ENCODE results near the gene ZNF697. TPM values are rescaled to one million over a fixed set of nuclear protein-coding genes. Genes with fewer than 3 reads are reported as not detected.

Gene ZNF697
- total RNA-seq, 1 donor from 2014 or later = 8.3 TPM

DNA sequence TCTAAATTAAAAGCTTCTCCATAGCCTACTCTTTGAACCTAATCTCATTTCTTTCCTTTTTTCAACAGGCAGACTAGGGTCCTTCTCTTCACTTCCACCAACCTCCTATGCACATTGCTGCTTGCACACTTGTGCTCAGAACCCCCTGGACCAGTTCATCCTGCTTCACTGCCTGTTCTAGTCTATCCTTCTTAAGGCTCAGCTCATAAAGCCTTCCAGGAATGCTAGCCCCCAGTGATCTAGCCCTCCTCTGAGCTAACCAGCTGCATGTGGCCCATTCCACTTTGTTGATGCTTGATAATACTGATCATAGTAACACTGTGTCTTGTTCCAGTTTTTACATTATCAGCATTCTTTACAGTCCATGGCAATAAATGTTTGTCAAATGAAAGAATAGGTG, 40.7 kb upstream of the ZNF697 start:
- H3K27ac ChIP-seq = no peak overlapping the region
- peaks cover 23% of the 10 kb centered on the region for H3K4me1 ChIP-seq
- H3K4me1 Mint-ChIP-seq = peaks cover 3% of the 10 kb centered on the region
- H3K9me3 ChIP-seq (ENCODE audit: low read depth) = no peaks in the 10 kb centered on the region
- no peak overlapping the region for H3K9ac ChIP-seq
- no peaks in the 10 kb centered on the region for H3K27me3 Mint-ChIP-seq (ENCODE audit: insufficient read depth, low read depth)
- peaks cover 12% of the 10 kb centered on the region for H3K9me3 Mint-ChIP-seq
- H3K79me2 ChIP-seq (ENCODE audit: low read depth) = no peaks in the 10 kb centered on the region
- no peaks in the 10 kb centered on the region for H3K27me3 ChIP-seq
- H3K27ac Mint-ChIP-seq = no peak overlapping the region
- H3K4me3 ChIP-seq = no peak overlapping the region
- no peak overlapping the region for H2AFZ ChIP-seq (replicated peaks)
- no peak overlapping the region for H3K4me2 ChIP-seq
- no peak overlapping the region for H3K4me3 Mint-ChIP-seq
- no peaks in the 10 kb centered on the region for H3K36me3 ChIP-seq
- H3F3A ChIP-seq (ENCODE audit: low read depth) = no peaks in the 10 kb centered on the region
- peak; percentile 18 for DNase-seq (ENCODE audit: low spot score)
- TF ChIP-seq EZH2 (IDR thresholded peaks at IDR 0.05) (no peak), CTCF (IDR thresholded peaks at IDR 0.05) (no peak), EZH2phosphoT487 (IDR thresholded peaks at IDR 0.05) (no peak)
- H3K36me3 Mint-ChIP-seq = no peaks in the 10 kb centered on the region
- no peaks in the 10 kb centered on the region for H4K20me1 ChIP-seq (ENCODE audit: low read depth)

- no peaks in the 10 kb centered on the region for H3K36me3 ChIP-seq
- Mint-ChIP-seq H3K4me1 (peaks cover 3% of the 10 kb centered on the region), H3K27ac (no peak overlapping the region), H3K4me3 (no peak overlapping the region), H3K36me3 (no peaks in the 10 kb centered on the region), H3K9me3 (peaks cover 8% of the 10 kb centered on the region), H3K27me3 (ENCODE audit: insufficient read depth, low read depth) (no peaks in the 10 kb centered on the region)
- peak overlapping the region; percentile 29 for H2AFZ ChIP-seq (replicated peaks)
- TF ChIP-seq EZH2phosphoT487 (IDR thresholded peaks at IDR 0.05) (no peak), EZH2 (IDR thresholded peaks at IDR 0.05) (no peak), CTCF (IDR thresholded peaks at IDR 0.05) (no peak)
- H3K4me2 ChIP-seq = no peak overlapping the region
- no peak overlapping the region for H3K9ac ChIP-seq
- DNase-seq (ENCODE audit: low spot score) = no peak
- H3K27me3 ChIP-seq = no peaks in the 10 kb centered on the region
- no peak overlapping the region for H3K4me3 ChIP-seq
- peaks cover 23% of the 10 kb centered on the region for H3K4me1 ChIP-seq
- no peak overlapping the region for H3K27ac ChIP-seq
- no peaks in the 10 kb centered on the region for H3K9me3 ChIP-seq (ENCODE audit: low read depth)
- no peaks in the 10 kb centered on the region for H3K79me2 ChIP-seq (ENCODE audit: low read depth)
- no peaks in the 10 kb centered on the region for H3F3A ChIP-seq (ENCODE audit: low read depth)
- no peaks in the 10 kb centered on the region for H4K20me1 ChIP-seq (ENCODE audit: low read depth)
Observed at GRCh38 chr1:119687434-119688079, 39.5 kb upstream of the ZNF697 start.

DNA sequence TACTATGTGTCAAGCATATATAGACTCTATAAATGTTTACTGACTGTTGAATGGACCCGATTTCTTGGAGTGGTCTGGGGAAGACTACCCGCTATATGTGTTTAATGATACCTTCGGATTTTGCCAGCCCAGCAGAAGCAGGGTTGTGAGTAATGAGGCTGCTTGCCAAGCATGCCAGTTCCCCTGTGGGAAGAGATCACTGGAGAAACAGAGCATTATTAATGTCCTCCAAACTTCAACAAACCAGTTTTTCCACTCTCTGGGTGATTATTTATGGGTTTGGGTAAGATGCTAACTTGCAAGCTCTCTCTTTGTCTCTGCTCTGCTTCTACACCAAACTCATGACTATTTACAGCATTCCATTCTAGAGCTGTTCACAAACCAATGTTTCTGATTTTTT, 38.6 kb upstream of the ZNF697 start:
- Histone ChIP-seq H3K9me3 (ENCODE audit: low read depth) (no peaks in the 10 kb centered on the region), H4K20me1 (ENCODE audit: low read depth) (no peaks in the 10 kb centered on the region), H3K36me3 (no peaks in the 10 kb centered on the region), H2AFZ (replicated peaks) (no peak overlapping the region), H3K9ac (no peak overlapping the region), H3K27ac (no peak overlapping the region), H3K4me1 (peaks cover 23% of the 10 kb centered on the region), H3K4me2 (no peak overlapping the region), H3K79me2 (ENCODE audit: low read depth) (no peaks in the 10 kb centered on the region), H3K4me3 (no peak overlapping the region), H3K27me3 (no peaks in the 10 kb centered on the region), H3F3A (ENCODE audit: low read depth) (no peaks in the 10 kb centered on the region)
- Mint-ChIP-seq H3K9me3 (peaks cover 1% of the 10 kb centered on the region), H3K4me1 (peaks cover 3% of the 10 kb centered on the region), H3K27ac (no peak overlapping the region), H3K4me3 (no peak overlapping the region), H3K27me3 (ENCODE audit: insufficient read depth, low read depth) (no peaks in the 10 kb centered on the region), H3K36me3 (no peaks in the 10 kb centered on the region)
- no peak for DNase-seq (ENCODE audit: low spot score)
- TF ChIP-seq CTCF (IDR thresholded peaks at IDR 0.05) (no peak), EZH2phosphoT487 (IDR thresholded peaks at IDR 0.05) (no peak), EZH2 (IDR thresholded peaks at IDR 0.05) (no peak)

Measured in neural progenitor cell (in vitro differentiated cells).